Fibroblast of lung (primary cell): ENCODE data around the gene CLGN. TPM values are rescaled to one million over a fixed set of nuclear protein-coding genes. Genes with fewer than 3 reads are reported as not detected.

Experiments used
- DNase-seq, 2 donors: peaks; one replicate each; pipeline versions ENCODE4 v3.0.0 to v3.0.0-alpha.2; 2010; ENCODE audit warnings: low read depth in 2 of 2
- H2AFZ ChIP-seq: 2 replicates; pipeline ENCODE4 v1.5.1; 2012; ENCODE audit warnings: low read length, control low read depth, inconsistent platforms
- H3K27ac ChIP-seq: 2 replicates; pipeline ENCODE4 v1.5.1; 2011; ENCODE audit warnings: low read length, control low read depth; ENCODE audit not compliant: insufficient read depth
- H3K27me3 ChIP-seq: 2 replicates; pipeline ENCODE4 v1.5.1; 2011; ENCODE audit warnings: mild to moderate bottlenecking, low read length; ENCODE audit not compliant: control insufficient read depth, insufficient read depth
- H3K36me3 ChIP-seq: 2 replicates; pipeline ENCODE4 v1.5.1; 2011; ENCODE audit warnings: low read length; ENCODE audit not compliant: control insufficient read depth, insufficient read depth
- H3K4me1 ChIP-seq: 2 replicates; pipeline ENCODE4 v1.5.1; 2011; ENCODE audit warnings: low read length; ENCODE audit not compliant: control insufficient read depth, insufficient read depth; ENCODE audit errors: extremely low read depth
- H3K4me2 ChIP-seq: 2 replicates; pipeline ENCODE4 v1.5.1; 2011; ENCODE audit warnings: low read length, control low read depth; ENCODE audit not compliant: insufficient read depth; ENCODE audit errors: extremely low read depth
- H3K4me3 ChIP-seq, 4 experiments: fragments of 200-600 bp in 1 of 4; sonication (generic) in 1 of 4; replicated peaks in 1 of 4; 2 replicates each; pipeline ENCODE4 v1.5.1; 2011 to 2016; ENCODE audit warnings: low read length in 4 of 4, low read depth in 3 of 4, mild to moderate bottlenecking in 3 of 4, control low read depth in 2 of 4, inconsistent platforms in 1 of 4, mixed read lengths in 1 of 4; ENCODE audit not compliant: insufficient read depth in 1 of 4; ENCODE audit errors: control extremely low read depth in 1 of 4
- H3K79me2 ChIP-seq: 2 replicates; pipeline ENCODE4 v1.5.1; 2012; ENCODE audit warnings: mild to moderate bottlenecking, low read length, inconsistent platforms; ENCODE audit not compliant: control insufficient read depth, insufficient read depth
- H3K9ac ChIP-seq: 2 replicates; pipeline ENCODE4 v1.5.1; 2011; ENCODE audit warnings: mild to moderate bottlenecking, low read length, control low read depth; ENCODE audit not compliant: insufficient read depth
- H3K9me3 ChIP-seq: 2 replicates; pipeline ENCODE4 v1.5.1; 2012; ENCODE audit warnings: low read depth, low read length; ENCODE audit not compliant: control insufficient read depth, insufficient read depth
- H4K20me1 ChIP-seq: 2 replicates; pipeline ENCODE4 v1.5.1; 2011; ENCODE audit warnings: low read length; ENCODE audit not compliant: control insufficient read depth, insufficient read depth; ENCODE audit errors: extremely low read depth
- CTCF ChIP-seq, 2 donors: IDR thresholded peaks in 1 of 2; conservative IDR thresholded peaks in 1 of 2; 1 replicate in 1 of 2; 2 replicates in 1 of 2; pipeline ENCODE4 v1.5.1; 2011 to 2012; ENCODE audit warnings: low read length in 2 of 2, control low read depth in 1 of 2, inconsistent platforms in 1 of 2, low read depth in 1 of 2, mild to moderate bottlenecking in 1 of 2
- EZH2 ChIP-seq: IDR thresholded peaks from 2 replicates; pipeline ENCODE4 v1.5.1; 2012; ENCODE audit warnings: low read length, control low read depth, mild to moderate bottlenecking; ENCODE audit errors: missing control alignments
- polyA plus RNA-seq, 2 donors: library from polyadenylated mRNA; depleted of rRNA in 1 of 2; stranded (reverse) in 1 of 2; unstranded in 1 of 2; fragments of >200 nt; gene quantifications; 2 replicates each; pipeline ENCODE4 v1.2.1, GENCODE V29; 2011 to 2012; ENCODE audit warnings: missing spikeins in 1 of 2
- total RNA-seq: library from RNA; depleted of rRNA; stranded (reverse); fragments of >200 nt; gene quantifications from 2 replicates; pipeline ENCODE4 v1.2.1, GENCODE V29; 2014

The CLGN gene
- total and polyA plus RNA-seq, 2 donors (not counting 1 experiment from before 2014, with no cell fraction given), result 3.4 to 18.0 TPM

GRCh38 chr4:140374130-140374477, 53.3 kb downstream of the CLGN start:
- Histone ChIP-seq H4K20me1 (no peaks in the 10 kb centered on the region), H3K4me2 (peak overlapping the region; percentile 97), H3K9me3 (no peaks in the 10 kb centered on the region), H3K36me3 (no peaks in the 10 kb centered on the region), H2AFZ (peak overlapping the region; percentile 47), H3K27ac (peak overlapping the region; percentile 77), H3K79me2 (peaks cover 35% of the 10 kb centered on the region), H3K4me1 (peaks cover 5% of the 10 kb centered on the region), H3K27me3 (no peaks in the 10 kb centered on the region), H3K9ac (peak overlapping the region; percentile 86), H3K4me3 (peak overlapping the region; percentile 76 to 92 (median 85))
- DNase-seq, result no peak
- TF ChIP-seq CTCF (conservative IDR thresholded peaks at IDR 0.05 in 1 of 2, IDR thresholded peaks at IDR 0.05 in 1 of 2; ENCODE audit: low read depth in 1 of 2, low read length in 2 of 2) (no peak), EZH2 (no peak)

- no peaks in the 10 kb centered on the region for H3K27me3 ChIP-seq
- peak within 1 kb of the TSS; percentile 97 for H3K4me2 ChIP-seq
- TF ChIP-seq CTCF (conservative IDR thresholded peaks at IDR 0.05 in 1 of 2, IDR thresholded peaks at IDR 0.05 in 1 of 2; ENCODE audit: low read depth in 1 of 2, low read length in 2 of 2) (no peak), EZH2 (no peak)
- peak within 1 kb of the TSS; percentile 76 to 92 (median 85) for H3K4me3 ChIP-seq
- peaks cover 35% of the 10 kb centered on the region for H3K79me2 ChIP-seq
- peak; percentile 99 for DNase-seq
- H3K27ac ChIP-seq, result peak within 1 kb of the TSS; percentile 77
- peaks cover 5% of the 10 kb centered on the region for H3K4me1 ChIP-seq
- H3K36me3 ChIP-seq, result no peaks in the 10 kb centered on the region
- H4K20me1 ChIP-seq, result no peaks in the 10 kb centered on the region
- no peaks in the 10 kb centered on the region for H3K9me3 ChIP-seq
- peak within 1 kb of the TSS; percentile 73 for H2AFZ ChIP-seq
- peak within 1 kb of the TSS; percentile 86 for H3K9ac ChIP-seq
These were observed 53.9 kb downstream of the CLGN start, which contains the start of gene SCOC for GRCh38 chr4:140373328-140374129. Gene SCOC (plus strand): TSS chr4:140373646. CDS start chr4:140379171, 5,525 bp downstream.

- no peaks in the 10 kb centered on the region for H3K36me3 ChIP-seq
- peak overlapping the region; percentile 35 for H3K27ac ChIP-seq
- peaks cover 35% of the 10 kb centered on the region for H3K79me2 ChIP-seq
- peak in 1 of 2 donors; percentile 5 for TF ChIP-seq CTCF (conservative IDR thresholded peaks at IDR 0.05 in 1 of 2, IDR thresholded peaks at IDR 0.05 in 1 of 2; ENCODE audit: low read depth in 1 of 2, low read length in 2 of 2)
- TF ChIP-seq EZH2, result no peak
- peak overlapping the region; percentile 77 for H3K4me2 ChIP-seq
- no peaks in the 10 kb centered on the region for H3K9me3 ChIP-seq
- DNase-seq, result peak in 1 of 2 donors; percentile 19
- peak overlapping the region; percentile 30 for H3K9ac ChIP-seq
- H4K20me1 ChIP-seq, result no peaks in the 10 kb centered on the region
- H2AFZ ChIP-seq, result peak overlapping the region; percentile 73
- peak overlapping the region; percentile 47 to 92 (median 72) for H3K4me3 ChIP-seq
- peaks cover 7% of the 10 kb centered on the region for H3K4me1 ChIP-seq
- no peaks in the 10 kb centered on the region for H3K27me3 ChIP-seq
These were observed 54.6 kb downstream of the CLGN start for GRCh38 chr4:140372751-140373327.
